Activated T-cell treated with anti-CD3 and anti-CD28 coated beads, Interleukin-2, amount 50 U/mL, for 72 hours (primary cell): ENCODE measurements around the gene STXBP5. TPM values are rescaled to one million over a fixed set of nuclear protein-coding genes. Genes with fewer than 3 reads are reported as not detected.
"Not testable (repeated sequence)": the region's sequence is repeated elsewhere in the genome, so short reads cannot be mapped to it uniquely, and the experiment has no call there.

Experiments used
- ATAC-seq, 2 donors: fragments of 150-1000 bp; cut with Tn5 transposase; replicated peaks in 1 of 2; 2 replicates each; pipeline ENCODE4 v1.10.0; 2021; ENCODE audit warnings: moderate library complexity in 2 of 2, mild to moderate bottlenecking in 1 of 2
- DNase-seq, 2 donors: peaks; one replicate each; pipeline ENCODE4 v3.0.0; 2021 to 2022; ENCODE audit warnings: mixed read lengths in 1 of 2
- H3K27ac Mint-ChIP-seq: one replicate; pipeline ENCODE4 v1.8.0; 2022; ENCODE audit warnings: mild to moderate bottlenecking, moderate library complexity, mixed read lengths
- H3K27me3 Mint-ChIP-seq: one replicate; pipeline ENCODE4 v1.8.0; 2022; ENCODE audit warnings: low read depth, mixed read lengths
- H3K36me3 Mint-ChIP-seq, 2 donors: one replicate each; pipeline ENCODE4 v1.8.0; 2022; ENCODE audit warnings: mixed read lengths in 2 of 2, mild to moderate bottlenecking in 1 of 2; ENCODE audit not compliant: insufficient read depth in 2 of 2
- H3K4me1 Mint-ChIP-seq: one replicate; pipeline ENCODE4 v1.8.0; 2022; ENCODE audit warnings: low read depth, mixed read lengths
- H3K4me3 Mint-ChIP-seq, 2 donors: one replicate each; pipeline ENCODE4 v1.8.0; 2022; ENCODE audit warnings: mild to moderate bottlenecking in 2 of 2, mixed read lengths in 2 of 2, moderate library complexity in 2 of 2
- H3K9me3 Mint-ChIP-seq, 2 donors: one replicate each; pipeline ENCODE4 v1.8.0; 2022; ENCODE audit warnings: mixed read lengths in 2 of 2
- total RNA-seq, 2 donors: library from RNA; stranded (reverse); gene quantifications; one replicate each; pipeline ENCODE4 v1.2.3, GENCODE V29; 2022

Gene STXBP5
- total RNA-seq, 2 donors from 2014 or later: 22.1 to 28.7 TPM

- Mint-ChIP-seq H3K36me3 (peaks cover 11 to 24% of the 10 kb centered on the region in 2 donors), H3K27ac (no peak overlapping the region), H3K27me3 (no peaks in the 10 kb centered on the region), H3K9me3 (peaks cover 1 to 7% of the 10 kb centered on the region in 2 donors), H3K4me1 (peaks cover 15% of the 10 kb centered on the region), H3K4me3 (no peak overlapping the region)
- ATAC-seq (no peak), DNase-seq (no peak)
Measured at GRCh38 chr6:147246853-147247635, 42.8 kb downstream of the STXBP5 start.

- H3K4me3 Mint-ChIP-seq: no peak overlapping the region
- peaks cover 21 to 36% of the 10 kb centered on the region in 2 donors for H3K36me3 Mint-ChIP-seq
Measured at GRCh38 chr6:147248859-147249258, 44.6 kb downstream of the STXBP5 start.

DNA sequence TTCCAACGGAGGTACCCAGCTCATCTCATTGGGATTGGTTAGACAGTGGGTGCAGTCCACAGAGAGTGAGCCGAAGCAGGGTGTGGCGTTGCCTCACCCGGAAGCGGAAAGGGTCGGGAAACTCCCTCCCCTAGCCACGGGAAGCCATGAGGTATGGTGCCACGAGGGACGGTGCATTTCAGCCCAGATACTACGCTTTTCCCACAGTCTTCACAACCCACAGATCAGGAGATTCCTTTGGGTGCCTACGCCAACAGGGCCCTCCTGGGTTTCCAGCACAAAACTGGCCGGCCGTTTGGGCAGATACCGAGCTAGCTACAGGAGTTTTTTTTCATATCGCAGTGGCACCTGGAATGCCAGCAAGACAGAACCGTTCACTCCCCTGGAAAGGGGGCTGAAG, 46.9 kb downstream of the STXBP5 start:
- peaks cover 21 to 39% of the 10 kb centered on the region in 2 donors for H3K36me3 Mint-ChIP-seq

More at GRCh38 chr6:147248859-147249258, 44.6 kb downstream of the STXBP5 start:
- ATAC-seq (no peak), DNase-seq (no peak)
- H3K4me1 Mint-ChIP-seq: peaks cover 15% of the 10 kb centered on the region
- no peak overlapping the region for H3K27ac Mint-ChIP-seq
- H3K9me3 Mint-ChIP-seq: peaks cover 11 to 16% of the 10 kb centered on the region in 2 donors
- no peaks in the 10 kb centered on the region for H3K27me3 Mint-ChIP-seq

DNA sequence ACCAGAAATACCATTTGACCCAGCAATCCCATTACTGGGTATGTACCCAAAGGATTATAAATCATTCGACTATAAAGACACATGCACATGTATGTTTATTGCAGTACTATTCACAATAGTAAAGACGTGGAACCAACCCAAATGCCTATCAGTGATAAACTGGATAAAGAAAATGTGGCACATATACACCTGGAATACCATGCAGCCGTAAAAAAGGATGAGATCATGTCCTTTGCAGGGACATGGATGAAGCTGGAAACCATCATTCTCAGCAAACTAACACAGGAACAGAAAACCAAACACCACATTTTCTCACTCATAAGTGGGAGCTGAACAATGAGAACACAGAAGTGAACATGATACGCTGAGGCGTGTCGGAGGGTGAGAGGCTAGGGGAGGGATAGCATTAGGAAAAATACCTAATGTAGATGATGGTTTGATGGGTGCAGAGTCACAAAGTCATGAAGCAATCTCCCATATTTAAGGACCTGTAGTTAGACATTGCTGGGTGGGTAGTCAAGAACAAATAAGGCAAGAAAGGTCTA, 50.8 kb downstream of the STXBP5 start:
- DNase-seq, ATAC-seq, H3K4me1 Mint-ChIP-seq, H3K27ac Mint-ChIP-seq, H3K4me3 Mint-ChIP-seq, H3K27me3 Mint-ChIP-seq: not testable (repeated sequence)
- Mint-ChIP-seq H3K9me3 (peaks cover 11% of the 10 kb centered on the region in 2 donors), H3K36me3 (peaks cover 16 to 36% of the 10 kb centered on the region in 2 donors)

More for the DNA sequence above, 46.9 kb downstream of the STXBP5 start:
- DNase-seq: no peak
- no peak overlapping the region for H3K27ac Mint-ChIP-seq
- peaks cover 11 to 16% of the 10 kb centered on the region in 2 donors for H3K9me3 Mint-ChIP-seq
- no peaks in the 10 kb centered on the region for H3K27me3 Mint-ChIP-seq
- ATAC-seq: no peak
- peaks cover 5% of the 10 kb centered on the region for H3K4me1 Mint-ChIP-seq
- no peak overlapping the region for H3K4me3 Mint-ChIP-seq

DNA sequence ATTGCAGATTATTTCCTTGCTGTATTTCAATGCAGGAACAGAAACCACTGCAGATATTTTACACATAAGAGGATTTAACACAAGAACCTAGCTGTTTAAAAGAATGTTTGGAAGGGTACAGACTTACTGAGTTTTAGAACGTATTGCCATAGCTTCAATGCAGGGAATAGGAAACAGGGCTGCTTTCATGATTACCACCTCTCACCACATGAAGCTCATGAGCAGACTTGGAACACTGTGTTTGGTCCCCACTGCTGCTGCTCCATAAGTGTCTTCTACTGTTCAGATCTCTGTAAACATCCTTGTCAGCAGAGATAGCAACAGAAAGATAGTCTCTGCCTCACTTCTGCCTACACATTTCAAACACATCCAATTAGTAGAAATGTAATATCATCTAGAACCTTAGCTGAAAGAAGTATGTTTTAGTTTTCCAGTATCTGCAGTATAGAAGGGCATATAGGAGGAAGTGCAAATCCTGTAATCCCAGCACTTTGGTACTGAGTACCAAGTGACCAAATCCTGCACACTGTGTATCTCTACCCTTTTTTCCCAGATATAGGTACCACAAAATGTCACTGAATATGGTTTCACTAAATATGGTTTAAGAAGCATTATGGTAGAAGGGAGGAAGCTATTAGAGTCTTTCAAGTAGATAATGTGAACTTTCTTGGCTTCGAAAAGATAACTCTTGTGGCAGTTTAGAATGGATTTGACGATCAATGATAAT, 51.9 kb downstream of the STXBP5 start:
- no peak for ATAC-seq
- Mint-ChIP-seq H3K9me3 (peaks cover 11% of the 10 kb centered on the region in 2 donors), H3K4me3 (no peak overlapping the region), H3K4me1 (peaks cover 4% of the 10 kb centered on the region), H3K27me3 (no peaks in the 10 kb centered on the region), H3K27ac (no peak overlapping the region), H3K36me3 (peaks cover 13 to 28% of the 10 kb centered on the region in 2 donors)
- DNase-seq: no peak

GRCh38 chr6:147257760-147258159, 53.5 kb downstream of the STXBP5 start:
- H3K4me3 Mint-ChIP-seq: no peak overlapping the region
- peaks cover 4% of the 10 kb centered on the region for H3K4me1 Mint-ChIP-seq
- DNase-seq (no peak), ATAC-seq (no peak)
- H3K27me3 Mint-ChIP-seq: no peaks in the 10 kb centered on the region
- peaks cover 3 to 5% of the 10 kb centered on the region in 2 donors for H3K9me3 Mint-ChIP-seq
- H3K27ac Mint-ChIP-seq: no peak overlapping the region
- peaks cover 7 to 13% of the 10 kb centered on the region in 2 donors for H3K36me3 Mint-ChIP-seq

GRCh38 chr6:147260091-147260490, 55.9 kb downstream of the STXBP5 start:
- Mint-ChIP-seq H3K27me3 (no peaks in the 10 kb centered on the region), H3K4me1 (no peaks in the 10 kb centered on the region), H3K36me3 (peaks cover 0 to 4% of the 10 kb centered on the region in 2 donors), H3K4me3 (no peak overlapping the region), H3K27ac (no peak overlapping the region), H3K9me3 (no peaks in the 10 kb centered on the region)
- ATAC-seq (peak in 1 of 2 donors; percentile 43), DNase-seq (no peak)

- peaks cover 1 to 20% of the 10 kb centered on the region in 2 donors for H3K36me3 Mint-ChIP-seq
- no peaks in the 10 kb centered on the region for H3K9me3 Mint-ChIP-seq
- no peak for DNase-seq
- no peaks in the 10 kb centered on the region for H3K27me3 Mint-ChIP-seq
- peaks cover 13% of the 10 kb centered on the region for H3K4me1 Mint-ChIP-seq
- no peak for ATAC-seq
- no peak overlapping the region for H3K27ac Mint-ChIP-seq
- H3K4me3 Mint-ChIP-seq: no peak overlapping the region
Measured at GRCh38 chr6:147262946-147263345, 58.7 kb downstream of the STXBP5 start.

GRCh38 chr6:147266821-147267220, 62.6 kb downstream of the STXBP5 start:
- peaks cover 9 to 39% of the 10 kb centered on the region in 2 donors for H3K36me3 Mint-ChIP-seq
- DNase-seq: no peak
- peaks cover 24% of the 10 kb centered on the region for H3K4me1 Mint-ChIP-seq
- H3K9me3 Mint-ChIP-seq: peaks cover 0 to 3% of the 10 kb centered on the region in 2 donors
- no peak for ATAC-seq
- H3K4me3 Mint-ChIP-seq: no peak overlapping the region
- no peaks in the 10 kb centered on the region for H3K27me3 Mint-ChIP-seq
- peak overlapping the region; percentile 51 for H3K27ac Mint-ChIP-seq

DNA sequence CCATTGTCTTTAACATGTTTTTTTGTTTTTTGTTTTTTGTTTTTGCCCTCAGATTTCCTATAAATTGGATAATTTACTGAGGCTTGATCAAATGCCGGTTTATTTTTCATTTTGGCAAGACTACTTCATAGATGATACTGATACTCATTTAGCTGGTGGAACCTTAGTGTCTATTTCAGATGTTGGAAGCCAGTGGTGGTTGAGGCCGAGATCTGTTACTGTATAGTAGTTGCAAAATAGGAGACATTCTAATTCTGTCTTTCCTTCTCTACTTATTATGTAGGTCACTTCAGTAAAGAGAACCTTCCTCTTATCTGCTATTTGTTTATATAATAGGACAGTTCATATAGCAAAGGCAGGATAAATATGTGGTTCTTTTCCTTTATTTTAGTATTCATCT, 63.4 kb downstream of the STXBP5 start:
- Mint-ChIP-seq H3K27ac (peak overlapping the region; percentile 99), H3K36me3 (peaks cover 9 to 42% of the 10 kb centered on the region in 2 donors), H3K4me3 (peak overlapping the region; percentile 33 to 85), H3K9me3 (peaks cover 0 to 3% of the 10 kb centered on the region in 2 donors), H3K27me3 (no peaks in the 10 kb centered on the region), H3K4me1 (peaks cover 24% of the 10 kb centered on the region)
- DNase-seq (no peak), ATAC-seq (peak in 1 of 2 donors; percentile 2)

DNA sequence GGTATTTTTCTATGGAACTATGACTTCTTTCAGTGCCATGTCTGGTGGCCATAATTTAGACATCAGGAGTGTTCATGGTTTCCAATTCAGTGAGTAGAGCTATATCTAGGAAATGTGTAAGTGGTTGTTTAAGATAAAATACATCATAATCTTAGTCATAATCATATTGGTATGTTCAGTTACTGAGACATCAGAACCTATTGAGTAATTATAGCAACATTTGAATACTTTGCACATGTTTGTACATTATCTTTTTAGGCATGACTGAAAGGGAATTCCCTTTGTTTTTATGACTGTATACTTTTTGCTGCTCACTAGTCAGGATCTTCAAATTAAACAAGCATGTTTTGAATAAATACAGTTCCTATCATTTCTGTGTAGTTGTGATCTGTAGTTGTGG, 64.0 kb downstream of the STXBP5 start:
- Mint-ChIP-seq H3K36me3 (peaks cover 9 to 47% of the 10 kb centered on the region in 2 donors), H3K27ac (peak overlapping the region; percentile 99), H3K9me3 (peaks cover 0 to 3% of the 10 kb centered on the region in 2 donors), H3K4me1 (peaks cover 24% of the 10 kb centered on the region), H3K4me3 (peak overlapping the region; percentile 33 to 85), H3K27me3 (no peaks in the 10 kb centered on the region)
- DNase-seq: no peak
- ATAC-seq: peak; percentile 94 to 95

- DNase-seq (no peak), ATAC-seq (no peak)
- H3K4me1 Mint-ChIP-seq: peaks cover 4% of the 10 kb centered on the region
- H3K27me3 Mint-ChIP-seq: no peaks in the 10 kb centered on the region
- no peak overlapping the region for H3K27ac Mint-ChIP-seq
- H3K4me3 Mint-ChIP-seq: no peak overlapping the region
- peaks cover 0 to 1% of the 10 kb centered on the region in 2 donors for H3K9me3 Mint-ChIP-seq
- peaks cover 14 to 38% of the 10 kb centered on the region in 2 donors for H3K36me3 Mint-ChIP-seq
Measured at GRCh38 chr6:147274012-147274411, 69.8 kb downstream of the STXBP5 start.

GRCh38 chr6:147274776-147275175, 70.6 kb downstream of the STXBP5 start:
- H3K27me3 Mint-ChIP-seq: no peaks in the 10 kb centered on the region
- peaks cover 8% of the 10 kb centered on the region for H3K4me1 Mint-ChIP-seq
- no peak overlapping the region for H3K4me3 Mint-ChIP-seq
- DNase-seq (no peak), ATAC-seq (no peak)
- H3K9me3 Mint-ChIP-seq: peaks cover 0 to 1% of the 10 kb centered on the region in 2 donors
- H3K27ac Mint-ChIP-seq: no peak overlapping the region
- H3K36me3 Mint-ChIP-seq: peaks cover 15 to 32% of the 10 kb centered on the region in 2 donors
